ENCODE measurements around the gene COG7. TPM values are rescaled to one million over a fixed set of nuclear protein-coding genes. Genes with fewer than 3 reads are reported as not detected.

Gene COG7
- total and polyA plus RNA-seq, 2 of the 13 experiments (the other 11 are each of a cell fraction or from before 2014, with no cell fraction given): 12.6 to 54.5 TPM

DNA sequence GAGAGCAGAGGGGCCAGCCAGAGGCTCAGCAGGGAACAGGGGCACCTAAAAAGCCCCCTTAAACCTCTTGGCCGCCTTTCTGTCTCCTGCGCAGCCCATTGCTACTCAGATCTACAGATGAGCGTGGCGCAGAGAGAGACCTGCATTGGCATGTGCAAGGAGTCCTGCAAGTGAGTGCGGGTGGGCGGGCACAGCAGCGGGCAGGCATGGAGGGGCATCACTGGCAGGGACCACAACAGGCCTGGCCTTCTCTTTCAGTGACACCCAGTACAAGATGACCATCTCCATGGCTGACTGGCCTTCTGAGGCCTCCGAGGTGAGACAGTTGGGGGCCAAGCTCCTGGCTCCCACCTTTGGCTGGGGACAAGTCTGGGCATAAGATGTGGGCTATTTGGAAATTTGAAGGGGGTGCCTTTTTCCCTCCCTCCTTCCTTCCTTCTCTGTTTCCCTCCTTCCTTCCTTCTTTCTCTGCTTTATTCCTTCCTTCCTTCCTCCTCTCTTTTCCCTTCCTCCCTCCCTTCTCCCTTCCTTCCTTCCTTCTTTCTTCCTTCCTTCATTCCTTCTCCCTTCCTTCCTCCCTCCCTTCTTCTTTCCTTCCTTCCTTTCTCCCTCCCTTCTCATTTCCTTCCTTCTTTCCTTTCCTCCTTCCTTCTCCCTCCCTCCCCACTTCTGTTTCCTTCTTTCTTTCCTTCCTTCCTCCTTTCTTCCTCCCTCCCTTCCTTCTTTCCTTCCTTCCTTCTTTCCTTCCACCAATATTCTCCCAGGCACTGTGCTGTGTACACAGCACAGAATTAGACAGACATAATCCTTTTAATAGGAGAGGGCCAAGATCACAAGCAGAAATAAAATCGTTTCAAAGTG lies 75.7 kb downstream of the COG7 start:
- Histone ChIP-seq H3K79me2 (ENCODE audit: insufficient read depth, low read length) (no peaks in the 10 kb centered on the region), H4K20me1 (ENCODE audit: insufficient read depth, low read length) (no peaks in the 10 kb centered on the region; the same call in 1 of the 2 replicates), H2AFZ (ENCODE audit: low read length) (no peak overlapping the region), H3K9me3 (ENCODE audit: low read length) (no peaks in the 10 kb centered on the region), H3K27ac (ENCODE audit: extremely low read length, insufficient read depth, low read length) (no peak overlapping the region), H3K4me3 (replicated peaks in 1 of 3; ENCODE audit: insufficient read depth in 1 of 3, low read depth in 2 of 3, low read length in 3 of 3) (no peak overlapping the region), H3K9ac (ENCODE audit: insufficient read depth, low read depth, low read length) (no peak overlapping the region), H3K4me2 (ENCODE audit: low read depth, low read length) (no peak overlapping the region), H3K27me3 (ENCODE audit: control insufficient read depth in 1 of 2, insufficient read depth in 2 of 2, low read length in 2 of 2) (peaks cover 4 to 20% of the 10 kb centered on the region in 2 experiments; a peak in 4 of 5 replicates), H3K36me3 (replicated peaks in 1 of 2; ENCODE audit: control insufficient read depth in 1 of 2, insufficient read depth in 2 of 2, low read length in 2 of 2) (no peaks in the 10 kb centered on the region), H3K4me1 (ENCODE audit: insufficient read depth, low read length) (no peaks in the 10 kb centered on the region)
- ChIA-PET POLR2A (no interaction called here), CTCF (ENCODE audit: low intra/inter-chr PET ratio, low total read pairs) (no interaction called here)
- WGBS (ENCODE audit: low lambda C conversion rate): 38% methylated on average over 9 of the region's 9 CpGs
- intact Hi-C loops (cut with micrococcal nuclease; ENCODE audit: unreplicated experiment) (no loop called here), in situ Hi-C loops (cut with HindIII; ENCODE audit: extremely low pct_ligation_motif_present, low pct_unique_long_range_greater_than_20kb) (no loop called here)
- no peak for ATAC-seq
- no peak for FAIRE-seq
- DNase-seq (ENCODE audit: low spot score): no peak
- BruUV-seq (replicated peaks): no TSS peak
- TF ChIP-seq ELF1 (CRISPR knock-in tag; IDR thresholded peaks at IDR 0.05): no peak
- TF ChIP-seq LCORL (IDR thresholded peaks at IDR 0.05): peak; percentile 37; the same call in 1 of the 2 replicates
- TF ChIP-seq LCORL (CRISPR knock-in tag; IDR thresholded peaks at IDR 0.05): no peak
- no peak for TF ChIP-seq ZNF83 (CRISPR knock-in tag; IDR thresholded peaks at IDR 0.05; ENCODE audit: borderline replicate concordance)
- TF ChIP-seq SMAD3 (CRISPR knock-in tag; IDR thresholded peaks at IDR 0.05): no peak
- TF ChIP-seq PCBP2 (optimal IDR thresholded peaks at IDR 0.05; ENCODE audit: low read depth, low read length, poor library complexity, severe bottlenecking): peak; percentile 83
- TF ChIP-seq, protein P1, sequence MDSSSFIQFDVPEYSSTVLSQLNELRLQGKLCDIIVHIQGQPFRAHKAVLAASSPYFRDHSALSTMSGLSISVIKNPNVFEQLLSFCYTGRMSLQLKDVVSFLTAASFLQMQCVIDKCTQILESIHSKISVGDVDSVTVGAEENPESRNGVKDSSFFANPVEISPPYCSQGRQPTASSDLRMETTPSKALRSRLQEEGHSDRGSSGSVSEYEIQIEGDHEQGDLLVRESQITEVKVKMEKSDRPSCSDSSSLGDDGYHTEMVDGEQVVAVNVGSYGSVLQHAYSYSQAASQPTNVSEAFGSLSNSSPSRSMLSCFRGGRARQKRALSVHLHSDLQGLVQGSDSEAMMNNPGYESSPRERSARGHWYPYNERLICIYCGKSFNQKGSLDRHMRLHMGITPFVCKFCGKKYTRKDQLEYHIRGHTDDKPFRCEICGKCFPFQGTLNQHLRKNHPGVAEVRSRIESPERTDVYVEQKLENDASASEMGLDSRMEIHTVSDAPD (CRISPR knock-in tag; IDR thresholded peaks at IDR 0.05): no peak
- no peak for TF ChIP-seq ZNF264 (CRISPR knock-in tag; IDR thresholded peaks at IDR 0.05)
- TF ChIP-seq, protein P2, sequence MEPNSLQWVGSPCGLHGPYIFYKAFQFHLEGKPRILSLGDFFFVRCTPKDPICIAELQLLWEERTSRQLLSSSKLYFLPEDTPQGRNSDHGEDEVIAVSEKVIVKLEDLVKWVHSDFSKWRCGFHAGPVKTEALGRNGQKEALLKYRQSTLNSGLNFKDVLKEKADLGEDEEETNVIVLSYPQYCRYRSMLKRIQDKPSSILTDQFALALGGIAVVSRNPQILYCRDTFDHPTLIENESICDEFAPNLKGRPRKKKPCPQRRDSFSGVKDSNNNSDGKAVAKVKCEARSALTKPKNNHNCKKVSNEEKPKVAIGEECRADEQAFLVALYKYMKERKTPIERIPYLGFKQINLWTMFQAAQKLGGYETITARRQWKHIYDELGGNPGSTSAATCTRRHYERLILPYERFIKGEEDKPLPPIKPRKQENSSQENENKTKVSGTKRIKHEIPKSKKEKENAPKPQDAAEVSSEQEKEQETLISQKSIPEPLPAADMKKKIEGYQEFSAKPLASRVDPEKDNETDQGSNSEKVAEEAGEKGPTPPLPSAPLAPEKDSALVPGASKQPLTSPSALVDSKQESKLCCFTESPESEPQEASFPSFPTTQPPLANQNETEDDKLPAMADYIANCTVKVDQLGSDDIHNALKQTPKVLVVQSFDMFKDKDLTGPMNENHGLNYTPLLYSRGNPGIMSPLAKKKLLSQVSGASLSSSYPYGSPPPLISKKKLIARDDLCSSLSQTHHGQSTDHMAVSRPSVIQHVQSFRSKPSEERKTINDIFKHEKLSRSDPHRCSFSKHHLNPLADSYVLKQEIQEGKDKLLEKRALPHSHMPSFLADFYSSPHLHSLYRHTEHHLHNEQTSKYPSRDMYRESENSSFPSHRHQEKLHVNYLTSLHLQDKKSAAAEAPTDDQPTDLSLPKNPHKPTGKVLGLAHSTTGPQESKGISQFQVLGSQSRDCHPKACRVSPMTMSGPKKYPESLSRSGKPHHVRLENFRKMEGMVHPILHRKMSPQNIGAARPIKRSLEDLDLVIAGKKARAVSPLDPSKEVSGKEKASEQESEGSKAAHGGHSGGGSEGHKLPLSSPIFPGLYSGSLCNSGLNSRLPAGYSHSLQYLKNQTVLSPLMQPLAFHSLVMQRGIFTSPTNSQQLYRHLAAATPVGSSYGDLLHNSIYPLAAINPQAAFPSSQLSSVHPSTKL (CRISPR knock-in tag; IDR thresholded peaks at IDR 0.05): no peak
- TF ChIP-seq SP1 (IDR thresholded peaks at IDR 0.05): 0 out of 2 replicates have a peak, but pooled peaks have one; percentile 12
- TF ChIP-seq SP1 (CRISPR knock-in tag; IDR thresholded peaks at IDR 0.05): no peak
- 0 out of 2 replicates have a peak, but pooled peaks have one; percentile 39 for TF ChIP-seq PLRG1 (conservative IDR thresholded peaks at IDR 0.05)
- TF ChIP-seq, protein P3, sequence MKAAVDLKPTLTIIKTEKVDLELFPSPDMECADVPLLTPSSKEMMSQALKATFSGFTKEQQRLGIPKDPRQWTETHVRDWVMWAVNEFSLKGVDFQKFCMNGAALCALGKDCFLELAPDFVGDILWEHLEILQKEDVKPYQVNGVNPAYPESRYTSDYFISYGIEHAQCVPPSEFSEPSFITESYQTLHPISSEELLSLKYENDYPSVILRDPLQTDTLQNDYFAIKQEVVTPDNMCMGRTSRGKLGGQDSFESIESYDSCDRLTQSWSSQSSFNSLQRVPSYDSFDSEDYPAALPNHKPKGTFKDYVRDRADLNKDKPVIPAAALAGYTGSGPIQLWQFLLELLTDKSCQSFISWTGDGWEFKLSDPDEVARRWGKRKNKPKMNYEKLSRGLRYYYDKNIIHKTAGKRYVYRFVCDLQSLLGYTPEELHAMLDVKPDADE (CRISPR knock-in tag; IDR thresholded peaks at IDR 0.05): no peak
- TF ChIP-seq ISX (CRISPR knock-in tag; conservative IDR thresholded peaks at IDR 0.05): no peak
- TF ChIP-seq, protein P4, sequence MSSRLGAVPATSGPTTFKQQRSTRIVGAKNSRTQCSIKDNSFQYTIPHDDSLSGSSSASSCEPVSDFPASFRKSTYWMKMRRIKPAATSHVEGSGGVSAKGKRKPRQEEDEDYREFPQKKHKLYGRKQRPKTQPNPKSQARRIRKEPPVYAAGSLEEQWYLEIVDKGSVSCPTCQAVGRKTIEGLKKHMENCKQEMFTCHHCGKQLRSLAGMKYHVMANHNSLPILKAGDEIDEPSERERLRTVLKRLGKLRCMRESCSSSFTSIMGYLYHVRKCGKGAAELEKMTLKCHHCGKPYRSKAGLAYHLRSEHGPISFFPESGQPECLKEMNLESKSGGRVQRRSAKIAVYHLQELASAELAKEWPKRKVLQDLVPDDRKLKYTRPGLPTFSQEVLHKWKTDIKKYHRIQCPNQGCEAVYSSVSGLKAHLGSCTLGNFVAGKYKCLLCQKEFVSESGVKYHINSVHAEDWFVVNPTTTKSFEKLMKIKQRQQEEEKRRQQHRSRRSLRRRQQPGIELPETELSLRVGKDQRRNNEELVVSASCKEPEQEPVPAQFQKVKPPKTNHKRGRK (CRISPR knock-in tag; IDR thresholded peaks at IDR 0.05): peak; percentile 62; the same call in 1 of the 2 replicates
- TF ChIP-seq FOXA1 (IDR thresholded peaks at IDR 0.05): peak; percentile 41; the same call in 1 of the 2 replicates
- no peak for TF ChIP-seq FOXA1 (CRISPR knock-in tag; IDR thresholded peaks at IDR 0.05)

All from HepG2 (cell line).